B cell (primary cell): ENCODE results near the gene NRP1.

Experiments used
- EZH2 ChIP-seq: IDR thresholded peaks from 2 replicates; pipeline ENCODE4 v1.6.1; 2012; ENCODE audit warnings: borderline replicate concordance, low read depth, mild to moderate bottlenecking, moderate library complexity, low read length; ENCODE audit not compliant: insufficient read depth, poor library complexity, severe bottlenecking
- TF ChIP-seq, protein P1 (sequence below): fragments of 200-600 bp; IDR thresholded peaks from one replicate; pipeline ENCODE4 v1.8.0; 2022; ENCODE audit warnings: antibody characterized with exemption, mild to moderate bottlenecking

DNA sequence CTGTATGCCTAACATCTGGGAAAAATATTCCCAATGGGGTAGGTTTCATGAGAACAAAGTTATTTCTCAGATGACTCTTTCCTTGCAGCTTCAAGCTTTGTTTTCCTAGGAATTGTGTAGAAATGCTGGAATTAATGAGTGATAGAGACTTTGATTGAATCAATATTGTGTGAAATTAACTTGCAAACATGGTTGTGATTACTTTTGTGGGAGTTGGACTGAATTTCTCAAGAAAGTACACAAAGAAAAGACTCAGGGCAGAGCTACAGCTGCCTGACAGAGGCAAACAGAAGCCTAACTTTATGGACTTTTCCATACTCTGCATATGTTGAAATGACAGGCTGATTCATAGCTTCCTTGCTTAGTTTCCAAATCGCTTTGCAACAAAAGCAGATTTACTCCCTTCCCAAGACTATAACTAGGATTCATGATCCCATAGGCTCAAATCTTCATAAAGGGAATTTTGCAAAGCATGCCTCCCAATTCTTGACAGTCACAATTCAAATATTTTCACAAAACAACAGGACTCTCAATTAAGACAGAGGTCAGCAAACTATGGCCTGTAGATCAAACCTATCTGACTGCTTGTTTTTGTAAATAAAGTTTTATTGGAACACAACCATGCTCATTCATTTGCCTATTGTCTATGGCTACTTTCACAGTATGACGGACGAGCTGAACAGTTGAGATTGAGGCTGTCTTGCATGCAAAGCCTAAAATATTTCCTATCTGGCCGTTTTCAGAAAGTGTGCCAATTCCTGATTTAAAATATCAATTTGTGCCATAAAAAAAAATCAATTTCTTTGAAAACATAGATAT is 27.6 kb downstream of the NRP1 start:
- TF ChIP-seq, protein P1, sequence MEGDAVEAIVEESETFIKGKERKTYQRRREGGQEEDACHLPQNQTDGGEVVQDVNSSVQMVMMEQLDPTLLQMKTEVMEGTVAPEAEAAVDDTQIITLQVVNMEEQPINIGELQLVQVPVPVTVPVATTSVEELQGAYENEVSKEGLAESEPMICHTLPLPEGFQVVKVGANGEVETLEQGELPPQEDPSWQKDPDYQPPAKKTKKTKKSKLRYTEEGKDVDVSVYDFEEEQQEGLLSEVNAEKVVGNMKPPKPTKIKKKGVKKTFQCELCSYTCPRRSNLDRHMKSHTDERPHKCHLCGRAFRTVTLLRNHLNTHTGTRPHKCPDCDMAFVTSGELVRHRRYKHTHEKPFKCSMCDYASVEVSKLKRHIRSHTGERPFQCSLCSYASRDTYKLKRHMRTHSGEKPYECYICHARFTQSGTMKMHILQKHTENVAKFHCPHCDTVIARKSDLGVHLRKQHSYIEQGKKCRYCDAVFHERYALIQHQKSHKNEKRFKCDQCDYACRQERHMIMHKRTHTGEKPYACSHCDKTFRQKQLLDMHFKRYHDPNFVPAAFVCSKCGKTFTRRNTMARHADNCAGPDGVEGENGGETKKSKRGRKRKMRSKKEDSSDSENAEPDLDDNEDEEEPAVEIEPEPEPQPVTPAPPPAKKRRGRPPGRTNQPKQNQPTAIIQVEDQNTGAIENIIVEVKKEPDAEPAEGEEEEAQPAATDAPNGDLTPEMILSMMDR, result no peak
- no peak for TF ChIP-seq EZH2
